Measurements from ENCODE around the gene DLG2.

- TF ChIP-seq CTCF (IDR thresholded peaks at IDR 0.05) = no peak
- no peak for TF ChIP-seq POLR2A (IDR thresholded peaks at IDR 0.05)
Measured at GRCh38 chr11:85231588-85231987, 395.6 kb downstream of the DLG2 start.

All from tibial nerve (tissue), 3 donors.